ENCODE results near the gene OCLN.

GRCh38 chr5:69528609-69529008, 36.0 kb downstream of the OCLN start:
- TF ChIP-seq CTCF (IDR thresholded peaks at IDR 0.05; ENCODE audit: insufficient read depth, low read length) (no peak), POLR2AphosphoS5 (IDR thresholded peaks at IDR 0.05; ENCODE audit: low read depth) (no peak)

Measured in HL-60 (cell line).